GM23338 (cell line): ENCODE measurements around the gene CABCOCO1. TPM values are rescaled to one million over a fixed set of nuclear protein-coding genes. Genes with fewer than 3 reads are reported as not detected.

Experiments
- ATAC-seq: fragments of 200-7000 bp; cut with Tn5 transposase; 3 replicates; pipeline ENCODE4 v1.9.1; 2020
- DNase-seq: peaks from one replicate; pipeline ENCODE4 v3.0.0-alpha.2; 2015; ENCODE audit warnings: low spot score
- H2AFZ ChIP-seq: fragments of 200-600 bp; sonication (generic); 2 replicates; pipeline ENCODE4 v1.8.0; 2016; ENCODE audit warnings: antibody characterized with exemption, mild to moderate bottlenecking, moderate library complexity
- H3F3A ChIP-seq: fragments of 200-600 bp; sonication (generic); replicated peaks from 2 replicates; pipeline ENCODE4 v1.8.0; 2017; ENCODE audit warnings: antibody characterized with exemption, mixed run types, low read depth
- H3K27ac ChIP-seq: fragments of 200-600 bp; sonication (generic); 2 replicates; pipeline ENCODE4 v1.6.1; 2016; ENCODE audit warnings: low read depth
- H3K27me3 ChIP-seq: fragments of 200-600 bp; sonication (generic); 2 replicates; pipeline ENCODE4 v1.8.0; 2016; ENCODE audit warnings: mild to moderate bottlenecking, mixed run types, moderate library complexity; ENCODE audit not compliant: insufficient read depth
- H3K36me3 ChIP-seq: fragments of 200-600 bp; sonication (generic); 2 replicates; pipeline ENCODE4 v1.8.0; 2016; ENCODE audit warnings: mild to moderate bottlenecking; ENCODE audit not compliant: insufficient read depth
- H3K4me1 ChIP-seq: fragments of 200-600 bp; sonication (generic); 2 replicates; pipeline ENCODE4 v1.8.0; 2016; ENCODE audit warnings: mild to moderate bottlenecking, moderate library complexity; ENCODE audit not compliant: insufficient read depth
- H3K4me2 ChIP-seq: fragments of 200-600 bp; sonication (generic); 2 replicates; pipeline ENCODE4 v1.7.1; 2017; ENCODE audit warnings: mixed run types
- H3K4me3 ChIP-seq: fragments of 200-600 bp; sonication (generic); 2 replicates; pipeline ENCODE4 v1.6.1; 2016; ENCODE audit warnings: mixed run types
- H3K79me2 ChIP-seq: fragments of 200-600 bp; sonication (generic); replicated peaks from 2 replicates; pipeline ENCODE4 v1.8.0; 2017; ENCODE audit warnings: mild to moderate bottlenecking; ENCODE audit not compliant: insufficient read depth
- H3K9me2 ChIP-seq: fragments of 200-600 bp; sonication (generic); 2 replicates; pipeline ENCODE4 v1.8.0; 2017; ENCODE audit not compliant: insufficient read depth
- H4K20me1 ChIP-seq: fragments of 200-600 bp; sonication (generic); replicated peaks from 2 replicates; pipeline ENCODE4 v1.8.0; 2017; ENCODE audit warnings: mild to moderate bottlenecking; ENCODE audit not compliant: insufficient read depth
- H3K27ac Mint-ChIP-seq: 2 replicates; pipeline ENCODE4 v1.8.0; 2020; ENCODE audit warnings: inconsistent platforms, mild to moderate bottlenecking, moderate library complexity, mixed read lengths
- H3K27me3 Mint-ChIP-seq: 3 replicates; pipeline ENCODE4 v1.8.0; 2022; ENCODE audit warnings: low read depth, mild to moderate bottlenecking, moderate library complexity, mixed read lengths, inconsistent platforms; ENCODE audit not compliant: insufficient read depth, poor library complexity
- H3K36me3 Mint-ChIP-seq: 3 replicates; pipeline ENCODE4 v1.8.0; 2021; ENCODE audit warnings: low read depth, mild to moderate bottlenecking, inconsistent platforms, moderate library complexity, mixed read lengths
- H3K4me1 Mint-ChIP-seq: 3 replicates; pipeline ENCODE4 v1.8.0; 2020; ENCODE audit warnings: mild to moderate bottlenecking, inconsistent platforms, mixed read lengths
- H3K4me3 Mint-ChIP-seq: 3 replicates; pipeline ENCODE4 v1.8.0; 2021; ENCODE audit warnings: moderate library complexity, mild to moderate bottlenecking, inconsistent platforms, mixed read lengths
- H3K9me3 Mint-ChIP-seq: 3 replicates; pipeline ENCODE4 v1.8.0; 2020; ENCODE audit warnings: moderate library complexity, mild to moderate bottlenecking, inconsistent platforms, mixed read lengths
- CREB1 ChIP-seq: fragments of 250-450 bp; sonication (Bioruptor Pico); IDR thresholded peaks from 2 replicates; pipeline ENCODE4 v1.5.0; 2020; ENCODE audit warnings: low read depth, mild to moderate bottlenecking, moderate library complexity
- EZH2 ChIP-seq: fragments of 200-600 bp; sonication (generic); IDR thresholded peaks from one replicate; pipeline ENCODE4 v1.8.0; 2017; ENCODE audit warnings: antibody characterized with exemption, mild to moderate bottlenecking, low read depth; ENCODE audit not compliant: unreplicated experiment
- EZH2phosphoT487 ChIP-seq: fragments of 200-600 bp; sonication (generic); IDR thresholded peaks from one replicate; pipeline ENCODE4 v1.8.1; 2018; ENCODE audit warnings: antibody characterized with exemption; ENCODE audit not compliant: unreplicated experiment
- JUNB ChIP-seq: IDR thresholded peaks from one replicate; pipeline ENCODE4 v1.6.1; 2016; ENCODE audit warnings: antibody characterized with exemption; ENCODE audit not compliant: unreplicated experiment
- NANOG ChIP-seq: IDR thresholded peaks from 2 replicates; pipeline ENCODE4 v1.6.1; 2016; ENCODE audit warnings: antibody characterized with exemption, borderline replicate concordance
- POLR2AphosphoS5 ChIP-seq: IDR thresholded peaks from 2 replicates; pipeline ENCODE4 v1.6.1; 2016; ENCODE audit warnings: antibody characterized with exemption, low read depth
- STAT1 ChIP-seq: IDR thresholded peaks from one replicate; pipeline ENCODE4 v1.6.1; 2016; ENCODE audit warnings: antibody characterized with exemption; ENCODE audit not compliant: unreplicated experiment
- ZNF114 ChIP-seq: fragments of 250-450 bp; sonication (Bioruptor Pico); IDR thresholded peaks from 2 replicates; pipeline ENCODE4 v1.5.0; 2020; ENCODE audit warnings: mild to moderate bottlenecking, moderate library complexity
- ZNF331 ChIP-seq: fragments of 250-450 bp; sonication (Bioruptor Pico); IDR thresholded peaks from 2 replicates; pipeline ENCODE4 v1.5.0; 2020; ENCODE audit warnings: low read depth, mild to moderate bottlenecking, moderate library complexity
- polyA plus RNA-seq: library from polyadenylated mRNA; unstranded; fragments of >200 nt; fragmentation: Nextera tagmentation; extraction: Ambion mirVana; gene quantifications from 2 replicates; pipeline ENCODE4 v1.2.1, GENCODE V29; 2016
- total RNA-seq: library from RNA; depleted of rRNA; stranded (reverse); fragments of >200 nt; shearing (Covaris generic); gene quantifications from 2 replicates; pipeline ENCODE4 v1.2.3, GENCODE V29; 2014
- TF ChIP-seq, protein P1 (sequence below), 2 experiments: fragments of 200-600 bp in 1 of 2; sonication (generic) in 1 of 2; conservative IDR thresholded peaks; 2 replicates each; pipeline versions ENCODE4 v1.5.1 to v1.6.1; 2016 to 2017; ENCODE audit warnings: antibody characterized with exemption in 2 of 2, low read depth in 2 of 2, mild to moderate bottlenecking in 2 of 2, moderate library complexity in 1 of 2
- TF ChIP-seq, protein P2 (sequence below): IDR thresholded peaks from one replicate; pipeline ENCODE4 v1.6.1; 2018; ENCODE audit warnings: antibody characterized with exemption; ENCODE audit not compliant: unreplicated experiment

CABCOCO1 gene
- total and polyA plus RNA-seq, 2 experiments from 2014 or later: not detected

DNA sequence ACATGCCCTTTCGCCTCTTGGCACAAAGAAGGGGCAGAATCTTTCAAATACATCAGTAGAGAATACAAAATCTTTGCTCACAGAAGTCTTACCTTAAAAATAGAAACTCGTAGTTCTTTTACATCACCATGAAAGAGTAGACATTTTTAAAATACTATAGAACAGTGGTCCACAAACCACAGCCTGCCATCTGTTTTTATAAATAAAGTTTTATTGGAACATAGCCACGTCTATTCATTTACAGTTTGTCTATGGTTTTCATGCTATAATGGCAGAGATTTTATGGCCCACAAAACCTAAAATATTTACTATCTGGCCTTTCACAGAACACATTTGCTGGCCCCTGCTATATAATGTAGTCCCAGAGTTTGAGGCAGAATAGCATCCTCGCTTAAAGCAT lies 46.1 kb upstream of the CABCOCO1 start:
- Histone ChIP-seq H4K20me1 (no peaks in the 10 kb centered on the region), H3K27ac (no peak overlapping the region), H2AFZ (no peak overlapping the region), H3K4me2 (no peak overlapping the region), H3K4me1 (no peaks in the 10 kb centered on the region), H3K79me2 (no peaks in the 10 kb centered on the region), H3K27me3 (no peaks in the 10 kb centered on the region), H3K4me3 (no peak overlapping the region), H3K9me2 (peaks cover 3% of the 10 kb centered on the region; the same call in 1 of the 2 replicates), H3F3A (no peaks in the 10 kb centered on the region), H3K36me3 (no peaks in the 10 kb centered on the region)
- TF ChIP-seq NANOG (no peak), ZNF114 (CRISPR knock-in tag) (no peak)
- no peaks in the 10 kb centered on the region for H3K9me3 Mint-ChIP-seq
- no peak for ATAC-seq
- peaks cover 3% of the 10 kb centered on the region; the same call in 2 of the 3 replicates for H3K4me1 Mint-ChIP-seq
- H3K4me3 Mint-ChIP-seq: no peak overlapping the region
- H3K36me3 Mint-ChIP-seq: no peaks in the 10 kb centered on the region
- DNase-seq: no peak
- no peak overlapping the region for H3K27ac Mint-ChIP-seq
- no peaks in the 10 kb centered on the region for H3K27me3 Mint-ChIP-seq

DNA sequence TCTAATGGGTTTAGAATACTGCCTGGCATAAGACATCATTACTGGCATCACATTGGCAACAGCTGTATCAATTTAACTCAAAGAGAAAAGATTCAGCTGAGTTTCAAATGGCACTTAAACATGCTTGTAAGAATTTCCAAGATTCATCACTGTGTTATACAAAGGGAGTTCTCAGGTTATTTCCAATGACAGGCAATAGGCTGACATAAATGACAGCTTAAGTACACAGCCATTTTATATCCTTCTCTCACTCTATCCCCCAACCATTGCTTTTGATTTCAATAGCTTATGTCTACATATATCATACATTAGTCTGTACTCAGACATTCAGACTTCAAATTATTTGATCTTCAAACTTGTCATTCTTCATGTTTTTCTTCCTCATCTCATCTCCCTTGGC lies 45.5 kb upstream of the CABCOCO1 start:
- Mint-ChIP-seq H3K27ac (no peak overlapping the region), H3K4me3 (no peak overlapping the region), H3K4me1 (peaks cover 3% of the 10 kb centered on the region; the same call in 2 of the 3 replicates), H3K36me3 (no peaks in the 10 kb centered on the region), H3K27me3 (no peaks in the 10 kb centered on the region), H3K9me3 (no peaks in the 10 kb centered on the region)
- Histone ChIP-seq H4K20me1 (no peaks in the 10 kb centered on the region), H3F3A (no peaks in the 10 kb centered on the region), H3K4me1 (no peaks in the 10 kb centered on the region), H3K4me3 (no peak overlapping the region), H3K79me2 (no peaks in the 10 kb centered on the region), H3K9me2 (peaks cover 3% of the 10 kb centered on the region; the same call in 1 of the 2 replicates), H3K27me3 (no peaks in the 10 kb centered on the region), H3K27ac (no peak overlapping the region), H3K36me3 (no peaks in the 10 kb centered on the region), H2AFZ (no peak overlapping the region), H3K4me2 (no peak overlapping the region)
- TF ChIP-seq, protein P1, sequence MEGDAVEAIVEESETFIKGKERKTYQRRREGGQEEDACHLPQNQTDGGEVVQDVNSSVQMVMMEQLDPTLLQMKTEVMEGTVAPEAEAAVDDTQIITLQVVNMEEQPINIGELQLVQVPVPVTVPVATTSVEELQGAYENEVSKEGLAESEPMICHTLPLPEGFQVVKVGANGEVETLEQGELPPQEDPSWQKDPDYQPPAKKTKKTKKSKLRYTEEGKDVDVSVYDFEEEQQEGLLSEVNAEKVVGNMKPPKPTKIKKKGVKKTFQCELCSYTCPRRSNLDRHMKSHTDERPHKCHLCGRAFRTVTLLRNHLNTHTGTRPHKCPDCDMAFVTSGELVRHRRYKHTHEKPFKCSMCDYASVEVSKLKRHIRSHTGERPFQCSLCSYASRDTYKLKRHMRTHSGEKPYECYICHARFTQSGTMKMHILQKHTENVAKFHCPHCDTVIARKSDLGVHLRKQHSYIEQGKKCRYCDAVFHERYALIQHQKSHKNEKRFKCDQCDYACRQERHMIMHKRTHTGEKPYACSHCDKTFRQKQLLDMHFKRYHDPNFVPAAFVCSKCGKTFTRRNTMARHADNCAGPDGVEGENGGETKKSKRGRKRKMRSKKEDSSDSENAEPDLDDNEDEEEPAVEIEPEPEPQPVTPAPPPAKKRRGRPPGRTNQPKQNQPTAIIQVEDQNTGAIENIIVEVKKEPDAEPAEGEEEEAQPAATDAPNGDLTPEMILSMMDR (conservative IDR thresholded peaks at IDR 0.05; ENCODE audit: low read depth in 2 of 2): no peak
- TF ChIP-seq STAT1 (no peak), CREB1 (no peak), ZNF114 (CRISPR knock-in tag) (no peak), EZH2phosphoT487 (no peak), JUNB (no peak), EZH2 (no peak), POLR2AphosphoS5 (no peak), ZNF331 (CRISPR knock-in tag) (no peak), NANOG (no peak)
- TF ChIP-seq, protein P2, sequence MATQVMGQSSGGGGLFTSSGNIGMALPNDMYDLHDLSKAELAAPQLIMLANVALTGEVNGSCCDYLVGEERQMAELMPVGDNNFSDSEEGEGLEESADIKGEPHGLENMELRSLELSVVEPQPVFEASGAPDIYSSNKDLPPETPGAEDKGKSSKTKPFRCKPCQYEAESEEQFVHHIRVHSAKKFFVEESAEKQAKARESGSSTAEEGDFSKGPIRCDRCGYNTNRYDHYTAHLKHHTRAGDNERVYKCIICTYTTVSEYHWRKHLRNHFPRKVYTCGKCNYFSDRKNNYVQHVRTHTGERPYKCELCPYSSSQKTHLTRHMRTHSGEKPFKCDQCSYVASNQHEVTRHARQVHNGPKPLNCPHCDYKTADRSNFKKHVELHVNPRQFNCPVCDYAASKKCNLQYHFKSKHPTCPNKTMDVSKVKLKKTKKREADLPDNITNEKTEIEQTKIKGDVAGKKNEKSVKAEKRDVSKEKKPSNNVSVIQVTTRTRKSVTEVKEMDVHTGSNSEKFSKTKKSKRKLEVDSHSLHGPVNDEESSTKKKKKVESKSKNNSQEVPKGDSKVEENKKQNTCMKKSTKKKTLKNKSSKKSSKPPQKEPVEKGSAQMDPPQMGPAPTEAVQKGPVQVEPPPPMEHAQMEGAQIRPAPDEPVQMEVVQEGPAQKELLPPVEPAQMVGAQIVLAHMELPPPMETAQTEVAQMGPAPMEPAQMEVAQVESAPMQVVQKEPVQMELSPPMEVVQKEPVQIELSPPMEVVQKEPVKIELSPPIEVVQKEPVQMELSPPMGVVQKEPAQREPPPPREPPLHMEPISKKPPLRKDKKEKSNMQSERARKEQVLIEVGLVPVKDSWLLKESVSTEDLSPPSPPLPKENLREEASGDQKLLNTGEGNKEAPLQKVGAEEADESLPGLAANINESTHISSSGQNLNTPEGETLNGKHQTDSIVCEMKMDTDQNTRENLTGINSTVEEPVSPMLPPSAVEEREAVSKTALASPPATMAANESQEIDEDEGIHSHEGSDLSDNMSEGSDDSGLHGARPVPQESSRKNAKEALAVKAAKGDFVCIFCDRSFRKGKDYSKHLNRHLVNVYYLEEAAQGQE: no peak
- ATAC-seq (no peak), DNase-seq (no peak)
